HT-29 (cell line): Measurements from ENCODE around the gene TEX12. TPM values are rescaled to one million over a fixed set of nuclear protein-coding genes. Genes with fewer than 3 reads are reported as not detected.
"Not testable (repeated sequence)": the region's sequence is repeated elsewhere in the genome, so short reads cannot be mapped to it uniquely, and the experiment has no call there.

Experiments used
- DNase-seq: peaks from one replicate; pipeline ENCODE4 v3.0.0-alpha.2; 2015; ENCODE audit warnings: low spot score
- total RNA-seq: library from RNA; depleted of rRNA; stranded (reverse); fragments of >200 nt; shearing (Covaris generic); gene quantifications from 2 replicates; pipeline ENCODE4 v1.2.3, GENCODE V29; 2014

Gene TEX12
- total RNA-seq, 1 experiment from 2014 or later: not detected

GRCh38 chr11:112163875-112164685 lies 3.1 kb upstream of the TEX12 start, which contains the start of gene IL18:
TSS of gene IL18 (minus strand) at chr11:112164094. CDS start at chr11:112155053, 9,041 bp downstream.
- peak; percentile 94 for DNase-seq

DNA sequence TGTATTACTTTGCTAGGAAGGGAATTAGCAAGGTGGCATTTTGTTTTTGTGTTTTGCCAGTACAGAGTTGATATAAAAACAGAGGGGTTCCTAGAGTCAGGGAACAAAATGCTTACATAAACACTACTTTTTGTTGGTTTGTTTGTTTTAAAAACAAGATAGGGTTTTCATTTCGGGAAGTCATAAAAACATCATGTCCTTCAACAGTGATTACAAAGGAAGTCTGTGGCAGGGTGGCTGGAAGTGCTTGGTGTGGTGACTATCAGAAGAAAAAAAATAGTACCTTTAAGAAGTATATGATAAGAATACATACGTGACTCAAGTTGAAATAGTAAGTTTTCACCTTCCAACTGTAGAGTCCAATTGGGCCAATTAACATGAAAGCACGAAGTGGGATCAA lies 2.1 kb upstream of the TEX12 start:
- DNase-seq: no peak

- no peak for DNase-seq
Measured at GRCh38 chr11:112166562-112166961, 610 bp upstream of the TEX12 start.

- DNase-seq: no peak
Measured at GRCh38 chr11:112172362-112172994, 5.3 kb downstream of the TEX12 start.

- no peak for DNase-seq
Measured at GRCh38 chr11:112173152-112173551, 6.0 kb downstream of the TEX12 start.

DNA sequence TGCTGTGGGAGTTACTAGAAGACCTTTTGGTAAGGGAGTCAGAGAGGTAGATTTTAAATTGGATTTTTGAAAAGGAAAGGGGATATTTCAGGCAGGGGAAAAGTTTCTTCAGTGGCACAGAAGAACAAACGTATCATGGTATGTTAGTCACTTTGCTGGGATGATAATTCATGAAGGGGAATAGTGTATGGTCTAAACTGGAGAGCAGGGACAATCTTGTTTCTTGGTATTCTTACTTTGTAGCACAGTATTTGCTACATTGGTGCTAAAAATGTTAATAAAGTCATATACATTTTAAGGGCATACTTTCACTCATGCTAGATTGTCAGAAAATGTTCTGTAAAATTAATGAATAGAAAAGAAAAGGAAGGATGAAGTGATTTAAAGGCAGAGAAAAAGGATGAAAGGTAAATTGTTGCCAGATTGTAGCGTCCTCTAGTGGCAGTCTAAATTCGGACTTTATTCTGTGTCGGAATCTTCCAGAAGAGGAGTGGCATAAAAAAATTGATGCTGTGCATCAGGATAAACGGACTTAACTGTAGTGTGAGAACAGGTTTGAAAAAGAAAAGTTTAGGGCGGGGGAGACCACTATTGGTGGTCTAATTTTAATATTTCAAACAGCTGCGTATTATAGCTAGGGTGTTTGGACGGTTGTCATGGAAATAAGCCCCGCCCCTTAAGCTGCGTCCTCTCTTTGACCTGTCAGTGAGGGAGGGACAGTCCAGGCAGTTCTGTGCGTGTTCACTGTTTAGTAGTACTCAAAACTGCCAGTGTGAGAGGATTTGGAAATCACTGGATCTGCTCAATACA lies 7.8 kb downstream of the TEX12 start, which contains the start of gene BCO2:
Gene BCO2 (plus strand): TSS at position 724 of the 810 bp plus-strand sequence. CDS start 90 bp downstream, outside the sequence.
- peak; percentile 93 for DNase-seq

DNA sequence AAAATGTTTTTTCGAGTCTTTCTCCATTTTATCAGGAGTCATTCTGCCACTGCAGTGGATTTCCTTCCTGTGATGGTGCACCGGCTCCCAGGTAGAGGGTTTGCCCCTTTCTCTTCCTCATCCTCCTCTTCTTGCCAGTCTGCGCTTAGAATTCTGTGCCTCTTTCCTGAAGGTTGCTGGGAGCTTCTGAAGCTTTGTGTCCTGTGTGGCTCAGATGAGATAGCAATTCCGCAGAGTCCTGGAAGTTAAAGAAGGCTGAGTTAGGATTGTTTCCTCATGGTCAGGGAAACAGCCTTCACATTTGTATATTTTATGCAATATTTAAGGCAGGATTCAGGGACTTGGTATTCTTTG lies 8.4 kb downstream of the TEX12 start:
- no peak for DNase-seq

GRCh38 chr11:112176077-112176476 lies 8.9 kb downstream of the TEX12 start:
- DNase-seq: no peak

DNA sequence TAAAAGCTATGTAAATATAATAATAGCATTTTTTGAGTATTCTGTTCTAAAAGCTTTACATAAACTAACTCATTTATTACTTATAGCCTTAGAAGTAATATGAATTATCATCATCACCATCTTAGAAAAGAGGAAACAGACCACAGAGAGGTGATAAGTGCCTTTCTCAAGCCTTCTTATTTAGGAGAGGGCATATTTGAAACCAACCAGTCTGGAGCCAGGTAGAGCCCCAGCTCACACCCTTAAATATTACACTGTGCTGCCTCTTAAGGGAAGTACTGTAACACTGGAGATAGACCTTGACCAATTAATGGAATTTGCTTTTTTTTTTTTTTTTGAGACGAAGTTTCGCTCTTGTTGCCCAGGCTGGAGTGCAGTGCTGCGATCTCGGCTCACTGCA lies 10.4 kb downstream of the TEX12 start:
- no peak for DNase-seq

GRCh38 chr11:112178428-112178827 lies 11.3 kb downstream of the TEX12 start:
- DNase-seq: no peak

- no peak for DNase-seq
Measured at GRCh38 chr11:112178936-112179335, 11.8 kb downstream of the TEX12 start.

- DNase-seq: no peak
Measured at GRCh38 chr11:112179601-112180000, 12.4 kb downstream of the TEX12 start.

GRCh38 chr11:112182867-112183266 lies 15.7 kb downstream of the TEX12 start:
- no peak for DNase-seq

DNA sequence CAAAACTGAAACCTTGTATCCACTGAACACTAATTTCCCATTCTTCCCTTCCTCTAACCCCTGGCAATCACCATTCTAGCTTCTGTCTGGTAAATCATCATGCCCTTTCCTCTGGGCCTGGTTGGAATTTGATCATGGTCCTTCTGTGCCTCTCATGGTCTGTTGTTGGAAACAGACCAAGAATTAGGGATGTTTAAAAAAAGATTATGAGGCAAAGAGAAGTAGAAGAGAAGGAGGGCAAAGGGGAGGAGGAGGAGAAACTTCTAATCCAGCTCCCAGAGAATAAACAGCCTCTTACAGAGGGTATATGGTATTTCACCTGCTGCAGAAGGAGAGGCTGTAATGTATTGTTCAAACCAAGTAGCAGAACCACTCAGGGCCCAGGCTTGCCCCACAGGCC lies 18.7 kb downstream of the TEX12 start:
- no peak for DNase-seq

GRCh38 chr11:112186304-112186703 lies 19.1 kb downstream of the TEX12 start:
- no peak for DNase-seq

DNA sequence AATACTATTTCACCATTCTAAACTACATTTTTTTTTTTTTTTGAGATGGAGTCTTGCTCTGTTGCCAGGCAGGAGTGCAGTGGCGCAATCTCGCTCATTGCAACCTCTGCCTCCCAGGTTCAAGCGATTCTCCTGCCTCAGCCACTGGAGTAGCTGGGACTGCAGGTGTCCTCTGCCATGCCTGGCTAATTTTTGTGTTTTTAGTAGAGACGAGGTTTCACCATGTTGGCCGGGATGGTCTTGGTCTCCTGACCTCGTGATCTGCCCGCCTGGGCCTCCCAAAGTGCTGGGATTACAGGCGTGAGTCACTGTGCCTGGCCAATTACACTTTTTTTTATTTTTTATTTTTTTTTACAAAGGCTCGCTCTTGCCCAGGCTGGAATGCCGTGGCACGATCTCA lies 27.9 kb downstream of the TEX12 start:
- not testable (repeated sequence) for DNase-seq

DNA sequence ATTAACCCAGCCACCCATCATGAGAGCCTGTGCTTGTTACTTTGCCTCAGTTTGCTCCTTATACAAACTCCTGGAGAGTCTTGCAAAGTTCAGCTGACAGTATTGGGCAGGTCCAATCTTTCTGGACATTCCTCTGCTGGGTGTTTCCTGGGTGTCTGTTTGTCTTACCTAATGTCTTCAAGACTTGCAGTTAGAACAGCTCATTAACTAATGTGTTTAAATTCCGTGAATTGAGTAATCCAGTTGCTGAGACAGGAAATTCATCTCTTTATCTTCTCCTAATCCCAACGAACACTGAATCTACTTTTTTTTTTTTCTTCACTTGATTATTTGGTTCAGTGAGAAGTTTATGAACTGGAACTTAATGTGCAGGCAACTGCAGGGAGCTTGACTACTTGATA lies 28.8 kb downstream of the TEX12 start:
- peak; percentile 15 for DNase-seq

- no peak for DNase-seq
Measured at GRCh38 chr11:112196519-112197087, 29.4 kb downstream of the TEX12 start.

- not testable (repeated sequence) for DNase-seq
Measured at GRCh38 chr11:112199101-112199500, 31.9 kb downstream of the TEX12 start.

DNA sequence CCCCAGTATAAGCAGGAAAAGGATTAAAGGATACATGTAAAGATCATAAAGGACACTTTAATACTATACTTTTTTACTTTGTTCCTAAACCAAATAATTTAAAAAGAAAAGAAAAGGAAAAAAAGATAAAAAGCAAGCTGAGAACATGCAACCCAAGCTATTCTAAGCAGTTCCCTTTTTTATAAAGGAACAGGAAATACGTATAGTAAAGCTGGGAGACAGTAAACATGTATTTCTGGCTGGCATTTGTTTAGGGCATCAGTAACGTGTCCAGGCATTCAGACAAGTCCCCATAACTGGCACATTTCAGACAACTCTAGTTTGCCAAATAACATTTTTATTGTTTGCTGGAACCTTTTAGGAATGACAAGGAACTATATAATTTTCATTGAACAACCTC lies 33.1 kb downstream of the TEX12 start:
- no peak for DNase-seq

DNA sequence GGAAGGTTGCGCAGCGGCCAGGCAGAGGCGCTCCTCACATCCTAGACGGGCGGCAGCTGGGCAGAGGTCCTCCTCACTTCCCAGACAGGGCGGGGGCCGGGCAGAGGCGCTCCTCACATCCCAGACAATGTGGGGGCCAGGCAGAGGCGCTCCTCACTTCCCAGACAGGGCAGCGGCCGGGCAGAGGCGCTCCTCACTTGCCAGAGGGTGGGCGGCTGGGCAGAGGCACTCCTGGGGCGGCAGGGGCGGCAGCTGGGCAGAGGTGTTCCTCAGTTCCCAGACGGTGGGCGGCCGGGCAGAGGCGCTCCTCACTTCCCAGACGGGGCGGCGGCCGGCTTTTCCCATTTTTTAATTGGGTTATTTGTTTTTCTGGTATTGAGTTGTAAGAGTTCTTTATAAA lies 38.9 kb downstream of the TEX12 start:
- DNase-seq: no peak

DNA sequence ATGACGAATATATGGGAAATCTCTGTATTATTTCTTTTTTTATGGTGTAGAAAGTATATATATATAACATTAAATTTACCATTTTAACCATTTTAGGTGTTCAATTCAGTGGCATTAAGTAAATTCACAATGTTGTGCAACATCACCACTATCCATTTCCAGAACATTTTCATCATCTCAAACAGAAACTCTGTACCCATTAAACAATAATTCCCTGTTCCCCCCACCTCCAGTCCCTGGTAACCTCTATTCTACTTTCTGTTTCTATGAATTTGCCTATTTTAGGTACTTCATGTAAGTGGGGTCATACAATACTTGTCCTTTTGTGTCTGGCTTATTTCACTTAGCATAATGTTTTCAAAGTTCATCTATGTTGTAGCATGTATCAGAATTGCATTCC lies 43.7 kb downstream of the TEX12 start:
- no peak for DNase-seq
